SK-N-MC (cell line): ENCODE measurements around the gene CFAP119.

Experiments used
- EZH2 ChIP-seq: fragments of 200-600 bp; sonication (generic); IDR thresholded peaks from one replicate; pipeline ENCODE4 v1.6.1; 2017; ENCODE audit warnings: antibody characterized with exemption
- POLR2AphosphoS5 ChIP-seq: IDR thresholded peaks from 2 replicates; pipeline ENCODE4 v1.6.1; 2012; ENCODE audit warnings: mild to moderate bottlenecking, low read depth, low read length, borderline replicate concordance

GRCh38 chr16:30736995-30737793, 24.7 kb downstream of the CFAP119 start:
- TF ChIP-seq POLR2AphosphoS5 (no peak), EZH2 (no peak)
